ENCODE measurements around the gene MGP.

MGP gene

DNA sequence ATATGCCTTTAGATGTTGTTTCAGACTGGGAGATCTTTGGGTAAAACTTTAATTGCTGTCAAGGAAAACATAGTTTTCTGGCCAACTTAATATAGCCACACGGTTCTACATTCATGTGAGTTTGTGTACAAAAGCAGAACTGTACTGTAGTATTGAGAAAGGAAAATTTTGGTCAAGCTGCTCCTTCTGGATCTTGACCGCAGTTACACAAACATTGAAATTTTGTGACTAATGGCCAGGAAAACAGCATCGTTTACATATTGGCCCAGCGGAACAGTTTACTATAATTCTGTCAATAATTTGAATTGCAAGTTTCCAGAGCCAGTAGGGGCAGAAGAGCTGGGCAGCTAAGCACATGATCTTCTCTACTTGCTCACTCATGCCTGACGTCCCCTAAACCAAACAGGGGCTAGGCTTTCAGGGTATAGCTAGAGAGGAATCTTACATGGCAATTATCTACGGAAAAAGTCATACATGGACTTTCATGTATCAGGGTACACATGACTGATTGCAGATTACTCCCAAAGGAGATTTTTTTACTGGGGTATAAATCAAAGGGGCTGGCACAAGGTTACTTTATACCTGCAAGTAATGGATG lies 31.0 kb downstream of the MGP start:
- no peak for DNase-seq (ENCODE audit: low spot score)

DNA sequence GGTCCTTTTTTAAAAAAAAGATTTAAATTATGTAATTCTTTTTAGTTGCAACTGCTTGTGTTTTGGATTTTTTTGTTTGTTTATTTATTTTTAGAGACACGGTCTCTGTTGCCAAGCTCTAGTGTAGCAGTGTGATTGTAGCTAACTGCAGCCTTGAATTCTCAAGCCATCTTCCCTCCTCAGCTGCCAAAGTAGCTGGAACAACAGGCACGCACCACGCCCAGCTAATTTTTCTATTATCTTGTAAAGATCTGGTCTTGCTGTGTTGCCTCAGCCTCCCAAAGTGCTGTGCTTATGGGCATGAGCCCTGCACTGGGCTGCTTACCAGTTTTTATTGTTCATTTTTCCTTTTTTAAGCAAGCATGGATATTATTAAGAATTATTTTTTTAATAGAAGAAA lies 31.7 kb downstream of the MGP start:
- DNase-seq (ENCODE audit: low spot score), result no peak

DNA sequence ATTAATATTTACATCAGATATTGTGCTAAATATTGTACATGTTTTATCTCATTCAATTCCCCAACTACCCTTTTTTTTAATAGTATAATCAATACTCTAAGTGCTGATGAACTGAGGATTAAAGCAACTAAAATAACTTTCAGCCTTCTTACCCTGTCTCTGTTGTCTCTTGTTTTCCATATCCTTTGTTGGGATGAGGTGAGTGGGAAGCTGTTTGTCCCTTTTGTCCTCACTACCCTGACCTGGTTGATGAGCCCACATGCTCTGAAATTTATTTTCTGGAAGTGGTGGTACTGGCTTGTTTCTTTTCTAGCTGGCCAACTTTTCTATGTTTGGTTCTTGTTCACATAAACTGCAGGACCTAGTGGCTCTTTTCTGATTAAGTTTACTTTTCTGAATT lies 32.8 kb downstream of the MGP start:
- DNase-seq (ENCODE audit: low spot score), result no peak

DNA sequence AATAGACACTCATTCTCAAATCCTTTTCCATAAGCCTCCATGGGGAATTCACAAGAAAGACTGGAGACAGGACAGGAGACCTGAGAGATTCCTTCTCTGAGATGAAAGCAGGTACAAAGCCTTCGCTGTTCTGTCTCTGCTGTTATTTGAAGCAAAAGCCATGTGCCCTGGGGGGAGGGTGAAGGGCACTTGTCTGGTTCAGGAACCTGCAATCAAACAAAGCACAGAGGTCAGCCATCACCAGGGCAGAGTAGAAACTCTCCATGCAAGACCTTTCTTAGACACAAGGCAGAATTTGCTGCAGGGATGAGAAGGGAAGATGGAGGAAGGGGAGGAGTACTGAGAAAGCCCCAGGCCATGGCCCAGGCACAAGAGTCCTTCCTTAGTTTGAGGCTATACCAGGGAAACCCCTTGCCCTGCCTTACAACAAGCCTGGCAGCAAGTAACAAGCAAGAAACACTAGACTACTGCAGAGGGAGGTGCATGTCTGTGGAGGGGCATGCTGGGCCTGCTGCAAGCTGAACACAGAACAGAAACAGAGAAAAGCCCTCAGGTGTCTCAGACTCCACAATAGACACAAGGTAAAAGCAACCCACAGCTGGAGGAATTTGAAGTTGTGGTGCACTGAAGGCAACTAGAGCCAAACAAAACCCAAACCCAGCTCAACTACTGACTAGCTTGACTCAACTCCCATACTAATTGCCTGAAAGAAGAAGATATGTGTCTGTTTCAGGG lies 34.6 kb downstream of the MGP start:
- DNase-seq (ENCODE audit: low spot score), result no peak

DNA sequence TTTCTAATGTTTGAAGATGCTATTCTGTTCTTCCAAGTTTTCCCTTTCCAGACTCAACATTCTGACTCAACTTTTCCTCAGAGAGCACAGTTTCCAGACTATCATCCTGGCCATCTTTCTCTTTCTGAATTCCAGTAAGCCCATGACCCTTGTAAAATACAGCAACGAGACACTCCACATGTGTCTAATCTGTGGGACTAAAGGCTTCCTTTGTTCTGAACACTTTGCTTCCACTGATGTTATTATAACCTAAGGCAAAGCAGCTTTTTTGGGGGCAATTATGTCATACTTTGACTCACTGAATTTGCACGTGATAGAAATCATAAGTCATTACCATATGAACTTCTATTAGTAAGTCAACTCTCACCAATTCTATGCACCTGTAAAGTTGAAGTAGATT lies 36.0 kb downstream of the MGP start:
- DNase-seq (ENCODE audit: low spot score), result no peak

DNA sequence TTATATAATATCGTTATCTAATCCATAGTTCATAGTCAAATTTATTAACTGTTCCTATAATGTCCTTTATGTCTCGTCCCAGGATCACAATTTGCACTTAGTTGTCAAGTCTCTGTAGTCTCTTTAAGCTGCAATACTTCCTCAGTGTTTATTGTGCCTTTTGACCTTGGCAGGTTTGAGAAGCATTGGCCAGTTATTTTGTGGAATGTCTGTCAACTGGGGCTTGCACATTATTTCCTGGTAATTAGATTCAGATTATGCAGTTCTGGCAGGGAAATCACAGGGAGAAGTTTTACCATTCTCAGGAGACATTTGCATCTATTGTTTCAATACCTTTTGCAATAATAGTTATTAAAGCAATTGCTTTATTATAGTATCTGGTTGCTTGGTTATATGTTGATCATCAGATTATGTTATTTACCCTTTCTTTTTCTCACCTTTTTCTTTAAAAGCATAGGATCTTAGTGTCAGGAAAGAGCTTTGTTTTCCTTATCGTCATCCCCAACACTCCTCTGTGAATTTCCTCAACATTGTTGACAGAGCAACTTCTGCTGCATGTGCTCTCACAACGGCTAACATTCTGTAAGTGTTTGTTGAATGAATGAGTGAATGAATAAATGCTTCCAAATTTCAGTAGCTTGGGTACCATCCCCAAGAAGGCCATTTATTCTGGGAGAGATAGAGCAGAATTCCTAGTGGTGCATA lies 38.6 kb downstream of the MGP start:
- DNase-seq (ENCODE audit: low spot score), result no peak

DNA sequence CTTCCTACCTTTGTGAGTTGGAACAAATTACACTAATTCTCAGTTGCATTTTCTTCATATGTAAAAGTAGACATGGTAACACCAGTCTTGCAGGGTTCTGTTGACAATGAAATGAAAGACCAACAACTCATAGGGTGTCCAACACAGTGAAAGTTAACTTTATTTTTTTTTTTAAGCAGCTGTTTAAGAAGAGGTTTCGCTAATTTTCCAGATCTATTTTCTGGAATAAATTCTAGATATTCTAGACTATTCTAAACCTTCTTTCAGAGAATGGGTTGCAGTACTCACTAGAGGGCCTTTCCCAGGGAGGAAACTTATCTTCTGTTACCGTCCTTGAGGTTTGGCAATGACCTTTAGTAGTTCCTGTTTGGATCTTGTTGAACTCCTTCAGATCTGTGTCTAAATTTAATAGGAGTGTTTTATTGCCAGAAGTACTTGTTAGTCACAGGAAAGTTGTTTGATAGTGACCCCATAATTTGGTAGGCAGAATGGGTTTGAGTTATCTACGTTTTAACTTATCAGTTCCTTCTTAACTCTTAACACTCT lies 39.5 kb downstream of the MGP start:
- DNase-seq (ENCODE audit: low spot score), result no peak

DNA sequence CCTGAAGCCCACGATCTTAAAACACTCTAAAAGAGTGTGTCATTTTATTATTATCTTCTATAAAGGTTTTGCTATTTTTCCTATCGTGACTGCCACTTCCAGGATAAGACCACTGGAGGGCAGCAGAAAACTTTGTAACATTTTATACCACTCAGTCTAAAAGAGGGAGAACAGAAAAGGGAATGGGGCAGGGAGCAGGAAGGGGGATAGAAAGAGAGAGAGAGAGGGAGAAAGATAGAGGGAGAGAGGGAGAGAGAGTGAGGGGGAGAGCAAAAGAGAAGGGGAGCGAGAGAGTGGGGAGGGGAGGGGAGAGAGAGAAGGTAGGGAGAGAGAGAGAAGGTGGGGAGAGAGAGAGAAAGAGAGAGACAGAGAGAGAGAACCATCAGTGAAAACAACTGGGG lies 40.3 kb downstream of the MGP start:
- no peak for DNase-seq (ENCODE audit: low spot score)

DNA sequence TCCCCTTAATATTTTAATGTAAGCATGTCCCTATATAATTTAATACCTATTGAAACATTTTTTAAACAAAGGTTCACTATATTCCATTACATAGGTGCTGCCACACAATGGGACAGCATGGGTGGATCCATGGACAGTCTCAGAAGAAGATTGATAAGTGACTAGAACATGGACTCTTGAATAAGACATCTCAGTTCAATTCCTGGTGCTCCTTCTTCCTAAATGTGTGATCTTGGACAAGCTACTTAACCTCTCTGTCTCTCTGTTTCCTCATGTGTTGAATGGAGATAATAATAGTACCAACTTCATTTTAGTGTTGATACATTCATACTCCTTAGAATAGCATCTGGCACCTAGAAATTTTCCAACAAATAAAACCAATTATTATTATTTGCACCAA lies 41.3 kb downstream of the MGP start:
- DNase-seq (ENCODE audit: low spot score), result no peak

DNA sequence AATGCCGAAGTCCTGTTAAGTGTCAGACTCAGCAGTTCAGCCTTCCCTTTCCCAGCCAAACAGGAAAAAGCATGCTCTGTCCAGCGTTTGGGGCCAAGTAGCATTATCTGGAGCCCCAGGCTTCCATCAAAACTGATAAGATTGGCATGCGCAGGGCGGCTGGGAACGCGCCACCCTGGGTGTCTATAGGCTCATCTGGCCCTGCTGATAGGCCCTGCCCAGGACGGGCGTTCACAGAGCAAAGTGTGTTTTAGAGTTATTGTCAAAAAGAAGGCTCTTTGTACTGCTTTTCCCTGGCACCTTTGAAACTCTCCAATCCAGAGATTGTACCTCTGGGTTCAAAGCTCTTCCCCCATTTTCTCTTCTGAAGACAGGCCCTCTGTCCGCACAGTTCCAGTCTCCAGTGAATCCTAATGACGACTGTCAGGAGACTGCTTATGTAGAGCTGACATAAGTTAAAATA lies 42.2 kb downstream of the MGP start, which contains the start of gene ART4:
Gene ART4 (minus strand): TSS at position 102 of the 463 bp plus-strand sequence. CDS start 413 bp downstream, outside the sequence.
- DNase-seq (ENCODE audit: low spot score), result no peak

DNA sequence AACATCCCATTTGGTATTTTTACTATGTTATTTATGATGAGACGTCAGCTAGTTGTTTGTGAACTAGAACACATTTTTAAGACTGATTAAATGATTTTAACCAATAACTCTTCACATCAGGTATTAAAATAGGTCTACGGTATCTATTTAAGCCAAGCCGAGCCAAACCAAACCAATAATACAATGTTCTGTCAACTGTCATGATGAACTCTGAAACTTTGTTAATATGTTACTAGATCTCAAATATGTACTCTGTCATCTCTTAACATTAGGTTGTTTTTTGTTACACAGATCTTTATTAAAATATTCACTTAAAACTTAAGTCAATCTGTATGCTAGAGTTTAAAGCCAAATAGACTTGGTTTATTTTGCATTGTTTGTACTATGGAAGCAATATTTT lies 43.3 kb downstream of the MGP start:
- no peak for DNase-seq (ENCODE audit: low spot score)

DNA sequence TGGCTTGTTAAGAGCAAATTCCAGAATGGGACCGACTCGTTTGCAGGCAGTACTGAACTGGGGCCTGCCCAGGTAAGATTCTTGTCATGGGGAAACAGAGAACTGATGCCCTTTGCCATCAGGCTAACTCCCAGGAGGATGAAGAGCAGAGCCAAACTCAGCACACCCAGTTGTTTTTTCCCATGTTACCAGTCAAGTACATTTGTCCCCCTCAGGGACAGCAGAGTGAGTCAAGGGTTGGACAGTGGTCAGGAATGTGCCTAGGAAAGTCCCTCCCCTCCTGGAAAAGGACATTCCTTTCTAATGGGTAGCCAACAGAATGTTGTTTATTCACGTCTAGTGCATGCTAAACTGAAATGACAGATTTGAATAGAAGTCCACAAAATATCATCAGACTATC lies 43.9 kb downstream of the MGP start:
- no peak for DNase-seq (ENCODE audit: low spot score)

DNA sequence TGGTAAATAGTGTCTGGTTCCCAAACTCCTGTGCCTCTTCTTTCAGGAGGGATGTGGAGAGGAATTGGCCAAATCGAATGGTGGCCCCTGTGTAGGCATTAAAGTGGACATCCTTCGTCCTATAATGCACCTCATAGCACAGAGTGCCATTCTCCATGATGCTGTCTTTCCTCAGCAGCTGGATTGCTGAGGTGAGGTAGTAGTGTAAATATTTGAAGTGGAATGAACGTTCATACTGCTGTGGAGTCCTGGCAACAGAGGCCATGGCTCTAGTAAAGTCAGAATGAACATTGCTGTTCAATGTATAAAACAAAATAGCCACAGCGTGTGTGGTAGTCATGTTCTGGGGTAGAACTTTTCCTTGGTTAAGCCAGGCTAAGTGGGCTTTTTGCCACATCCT lies 45.0 kb downstream of the MGP start:
- DNase-seq (ENCODE audit: low spot score), result no peak

DNA sequence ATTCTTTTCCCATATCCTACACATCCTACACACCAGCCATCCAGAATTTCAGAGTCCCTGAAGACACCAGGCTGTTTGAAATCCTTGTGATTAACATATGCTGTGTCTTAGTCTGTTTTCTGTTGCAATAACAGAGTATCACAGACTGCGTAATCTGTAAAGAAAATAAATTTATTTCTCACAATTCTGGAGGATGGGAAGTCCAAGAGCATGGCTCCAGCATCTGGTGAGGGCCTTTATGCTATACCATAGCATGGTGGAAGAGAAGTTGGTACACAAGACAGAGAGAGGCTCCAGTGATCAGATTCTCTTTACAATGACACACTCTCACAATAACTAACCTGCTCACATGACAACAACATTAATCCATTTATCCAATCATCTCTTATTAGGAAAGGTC lies 46.4 kb downstream of the MGP start:
- no peak for DNase-seq (ENCODE audit: low spot score)

DNA sequence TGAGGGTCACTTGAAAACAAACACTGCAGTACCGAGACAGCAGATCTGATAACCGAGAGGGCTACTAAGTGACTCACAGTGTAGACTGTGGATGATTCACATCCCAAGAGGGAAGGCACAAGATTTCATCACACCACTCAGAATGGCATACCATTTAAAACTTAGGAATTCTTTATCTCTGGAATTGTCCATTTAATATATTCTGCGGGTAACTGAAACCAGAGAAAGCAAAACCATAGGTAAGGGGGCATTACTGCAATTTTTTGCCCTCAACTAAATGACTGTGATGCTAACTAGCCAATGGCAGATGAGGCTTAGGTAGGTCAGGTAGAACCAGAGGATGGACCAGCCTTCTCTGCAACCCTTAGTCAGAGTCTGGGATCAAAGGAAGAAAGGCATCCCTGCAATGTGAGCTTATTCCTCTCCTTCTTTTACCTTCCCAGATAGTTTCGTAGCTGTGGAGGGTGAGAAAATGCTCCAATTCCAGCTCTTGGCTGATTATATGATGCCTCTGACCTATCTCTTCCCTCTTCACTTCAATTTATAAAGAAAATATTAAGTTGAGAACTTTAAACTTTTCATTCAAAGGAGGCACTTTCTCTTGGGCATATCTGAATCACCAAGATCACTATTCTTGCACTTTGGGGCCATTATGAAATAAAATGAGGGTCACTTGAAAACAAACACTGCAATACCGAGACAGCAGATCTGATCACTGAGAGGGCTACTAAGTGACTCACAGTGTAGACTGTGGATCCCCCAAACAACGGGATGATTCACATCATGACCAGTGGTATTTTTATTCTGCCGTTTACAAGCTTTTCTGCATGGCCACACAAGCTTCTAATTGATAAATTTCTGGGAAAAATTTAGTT lies 49.1 kb downstream of the MGP start:
- DNase-seq (ENCODE audit: low spot score), result no peak

DNA sequence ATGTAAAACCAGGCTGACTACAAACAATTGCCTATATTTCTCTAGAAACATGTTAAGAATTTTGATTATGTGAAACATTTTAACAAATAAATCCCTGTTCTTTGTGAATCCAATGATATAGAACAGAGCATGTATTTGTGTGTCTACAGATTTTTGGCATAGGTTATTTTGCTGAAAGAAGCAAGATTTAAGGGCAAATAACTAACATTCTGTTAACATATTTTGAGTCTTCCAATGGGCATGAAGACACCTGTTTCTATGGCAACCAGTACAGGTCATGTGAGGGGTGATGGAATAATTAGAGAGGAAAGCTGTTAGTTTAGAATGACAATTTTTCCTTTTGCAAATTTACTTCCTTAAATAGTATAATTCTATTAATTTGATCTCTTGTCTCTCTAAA lies 51.1 kb downstream of the MGP start:
- no peak for DNase-seq (ENCODE audit: low spot score)

DNA sequence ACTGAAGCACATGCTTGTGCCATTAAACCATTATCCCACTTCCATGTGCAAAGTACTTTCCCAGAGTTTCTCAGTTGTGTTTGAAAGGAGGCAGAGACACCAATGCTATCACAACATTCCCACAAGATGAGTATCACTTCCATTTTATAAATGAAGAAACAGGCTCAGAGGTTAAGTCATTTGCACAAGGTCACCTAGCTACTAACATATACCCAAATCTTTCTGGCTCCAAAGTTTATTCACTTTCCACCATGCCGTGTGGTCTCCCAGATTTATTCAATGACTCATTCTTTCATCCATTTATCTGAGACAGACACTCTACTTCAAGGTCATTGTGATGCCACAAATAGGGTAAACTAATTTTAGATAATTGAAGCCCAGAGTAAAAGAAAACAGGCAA lies 51.7 kb downstream of the MGP start:
- no peak for DNase-seq (ENCODE audit: low spot score)

DNA sequence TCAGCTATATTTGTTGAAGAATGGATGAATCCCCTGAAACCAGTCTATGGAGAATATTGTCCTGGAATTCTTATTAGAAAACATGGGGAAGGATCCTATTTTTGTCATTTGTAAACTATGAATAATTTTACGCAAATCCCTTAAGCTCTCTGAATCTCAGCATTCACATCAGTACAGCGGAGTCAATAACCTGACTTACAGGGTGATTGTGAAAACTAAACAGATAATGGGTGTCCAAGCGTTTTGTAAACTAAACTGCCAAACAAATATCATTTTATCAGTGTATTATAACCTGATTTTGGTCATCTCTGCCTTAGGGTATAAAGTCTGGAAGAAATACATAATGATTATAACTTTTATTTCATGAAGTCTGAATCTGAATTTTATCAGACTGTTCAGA lies 52.3 kb downstream of the MGP start:
- no peak for DNase-seq (ENCODE audit: low spot score)

Measured in left forelimb (tissue), 1 donor.